ENCODE data around the gene C1orf226. TPM values are rescaled to one million over a fixed set of nuclear protein-coding genes. Genes with fewer than 3 reads are reported as not detected.

Gene C1orf226
- total RNA-seq, 1 donor from 2014 or later = 6.4 TPM

GRCh38 chr1:162390396-162391185 lies 9.1 kb downstream of the C1orf226 start:
- no peaks in the 10 kb centered on the region for H3K27me3 Mint-ChIP-seq (ENCODE audit: low read depth)
- peaks cover 1% of the 10 kb centered on the region for H3K36me3 Mint-ChIP-seq (ENCODE audit: low read depth)
- no peak for DNase-seq (ENCODE audit: low spot score)
- H3K4me3 Mint-ChIP-seq (ENCODE audit: unreplicated experiment) = no peak overlapping the region
- H3K9me3 Mint-ChIP-seq (ENCODE audit: low read depth) = no peaks in the 10 kb centered on the region
- no peak overlapping the region for H3K27ac Mint-ChIP-seq (ENCODE audit: unreplicated experiment)
- no peak for TF ChIP-seq CTCF (IDR thresholded peaks at IDR 0.05)
- H3K4me1 Mint-ChIP-seq (ENCODE audit: low read depth) = no peaks in the 10 kb centered on the region

- H3K4me1 Mint-ChIP-seq (ENCODE audit: low read depth) = no peaks in the 10 kb centered on the region
- TF ChIP-seq CTCF (IDR thresholded peaks at IDR 0.05) = peak; percentile 91
- DNase-seq (ENCODE audit: low spot score) = no peak
- H3K27me3 Mint-ChIP-seq (ENCODE audit: low read depth) = peaks cover 9% of the 10 kb centered on the region
- no peaks in the 10 kb centered on the region for H3K36me3 Mint-ChIP-seq (ENCODE audit: low read depth)
- H3K9me3 Mint-ChIP-seq (ENCODE audit: low read depth) = no peaks in the 10 kb centered on the region
- no peak overlapping the region for H3K27ac Mint-ChIP-seq (ENCODE audit: unreplicated experiment)
- no peak overlapping the region for H3K4me3 Mint-ChIP-seq (ENCODE audit: unreplicated experiment)
Observed at GRCh38 chr1:162391790-162392563, 10.4 kb downstream of the C1orf226 start.

- no peak overlapping the region for H3K27ac Mint-ChIP-seq (ENCODE audit: unreplicated experiment)
- H3K4me3 Mint-ChIP-seq (ENCODE audit: unreplicated experiment) = no peak overlapping the region
- no peak for DNase-seq (ENCODE audit: low spot score)
- no peaks in the 10 kb centered on the region for H3K9me3 Mint-ChIP-seq (ENCODE audit: low read depth)
- H3K36me3 Mint-ChIP-seq (ENCODE audit: low read depth) = no peaks in the 10 kb centered on the region
- H3K4me1 Mint-ChIP-seq (ENCODE audit: low read depth) = peaks cover 15% of the 10 kb centered on the region
- no peak for TF ChIP-seq CTCF (IDR thresholded peaks at IDR 0.05)
- peaks cover 15% of the 10 kb centered on the region for H3K27me3 Mint-ChIP-seq (ENCODE audit: low read depth)
Observed at GRCh38 chr1:162396201-162396906, 14.8 kb downstream of the C1orf226 start.

GRCh38 chr1:162397039-162397448 lies 15.5 kb downstream of the C1orf226 start:
- no peak for TF ChIP-seq CTCF (IDR thresholded peaks at IDR 0.05)
- no peak overlapping the region for H3K27ac Mint-ChIP-seq (ENCODE audit: unreplicated experiment)
- peaks cover 15% of the 10 kb centered on the region for H3K27me3 Mint-ChIP-seq (ENCODE audit: low read depth)
- no peak for DNase-seq (ENCODE audit: low spot score)
- no peaks in the 10 kb centered on the region for H3K36me3 Mint-ChIP-seq (ENCODE audit: low read depth)
- H3K9me3 Mint-ChIP-seq (ENCODE audit: low read depth) = no peaks in the 10 kb centered on the region
- peaks cover 15% of the 10 kb centered on the region for H3K4me1 Mint-ChIP-seq (ENCODE audit: low read depth)
- no peak overlapping the region for H3K4me3 Mint-ChIP-seq (ENCODE audit: unreplicated experiment)

- Mint-ChIP-seq H3K4me3 (ENCODE audit: unreplicated experiment) (no peak overlapping the region), H3K4me1 (ENCODE audit: low read depth) (peaks cover 15% of the 10 kb centered on the region), H3K27ac (ENCODE audit: unreplicated experiment) (no peak overlapping the region), H3K36me3 (ENCODE audit: low read depth) (no peaks in the 10 kb centered on the region), H3K9me3 (ENCODE audit: low read depth) (no peaks in the 10 kb centered on the region), H3K27me3 (ENCODE audit: low read depth) (peaks cover 15% of the 10 kb centered on the region)
- no peak for TF ChIP-seq CTCF (IDR thresholded peaks at IDR 0.05)
- no peak for DNase-seq (ENCODE audit: low spot score)
Observed at GRCh38 chr1:162397943-162398560, 16.5 kb downstream of the C1orf226 start.

All from chondrocyte (in vitro differentiated cells).